Measurements from ENCODE around the gene HOXC12. TPM values are rescaled to one million over a fixed set of nuclear protein-coding genes. Genes with fewer than 3 reads are reported as not detected.
A peak's percentile ranks its signal among the peaks of the same experiment; 100 is the strongest.

Gene HOXC12
- total RNA-seq, 1 experiment from 2014 or later: not detected

GRCh38 chr12:53984901-53985691, 30.4 kb downstream of the HOXC12 start, which contains the start of gene HOXC10:
HOXC10 (plus strand) TSS chr12:53985146; CDS start chr12:53985260, 114 bp downstream.
- no TSS peak for BruUV-seq (replicated peaks)
- CTCF ChIA-PET: interaction anchor here (0.7 to 2.1 kb wide), 11 partner anchors 9 to 242 kb away, joined by 3 to 9 read pairs (median 3); partner anchors contain the start of gene HOXC6

GRCh38 chr12:53985692-53985993, 30.9 kb downstream of the HOXC12 start:
- H3K9me3 Mint-ChIP-seq (ENCODE audit: low read depth, unreplicated experiment): no peaks in the 10 kb centered on the region
- H3K27ac Mint-ChIP-seq (ENCODE audit: unreplicated experiment): peak overlapping the region; percentile 65
- peaks cover 100% of the 10 kb centered on the region for H3K27me3 Mint-ChIP-seq (ENCODE audit: unreplicated experiment)

More at GRCh38 chr12:53984901-53985691, 30.4 kb downstream of the HOXC12 start, which contains the start of gene HOXC10:
- Mint-ChIP-seq H3K4me1 (ENCODE audit: low read depth, unreplicated experiment) (peaks cover 16% of the 10 kb centered on the region), H3K36me3 (ENCODE audit: insufficient read depth, unreplicated experiment) (peaks cover 28% of the 10 kb centered on the region), H3K27ac (ENCODE audit: unreplicated experiment) (peak within 1 kb of the TSS; percentile 65), H3K4me3 (ENCODE audit: low read depth, unreplicated experiment) (peak within 1 kb of the TSS; percentile 59), H3K9me3 (ENCODE audit: low read depth, unreplicated experiment) (no peaks in the 10 kb centered on the region), H3K27me3 (ENCODE audit: unreplicated experiment) (peaks cover 100% of the 10 kb centered on the region)
- peak; percentile 92 for DNase-seq
- intact Hi-C loops (cut with micrococcal nuclease; ENCODE audit: unreplicated experiment): no loop called here
- TF ChIP-seq, protein P1, sequence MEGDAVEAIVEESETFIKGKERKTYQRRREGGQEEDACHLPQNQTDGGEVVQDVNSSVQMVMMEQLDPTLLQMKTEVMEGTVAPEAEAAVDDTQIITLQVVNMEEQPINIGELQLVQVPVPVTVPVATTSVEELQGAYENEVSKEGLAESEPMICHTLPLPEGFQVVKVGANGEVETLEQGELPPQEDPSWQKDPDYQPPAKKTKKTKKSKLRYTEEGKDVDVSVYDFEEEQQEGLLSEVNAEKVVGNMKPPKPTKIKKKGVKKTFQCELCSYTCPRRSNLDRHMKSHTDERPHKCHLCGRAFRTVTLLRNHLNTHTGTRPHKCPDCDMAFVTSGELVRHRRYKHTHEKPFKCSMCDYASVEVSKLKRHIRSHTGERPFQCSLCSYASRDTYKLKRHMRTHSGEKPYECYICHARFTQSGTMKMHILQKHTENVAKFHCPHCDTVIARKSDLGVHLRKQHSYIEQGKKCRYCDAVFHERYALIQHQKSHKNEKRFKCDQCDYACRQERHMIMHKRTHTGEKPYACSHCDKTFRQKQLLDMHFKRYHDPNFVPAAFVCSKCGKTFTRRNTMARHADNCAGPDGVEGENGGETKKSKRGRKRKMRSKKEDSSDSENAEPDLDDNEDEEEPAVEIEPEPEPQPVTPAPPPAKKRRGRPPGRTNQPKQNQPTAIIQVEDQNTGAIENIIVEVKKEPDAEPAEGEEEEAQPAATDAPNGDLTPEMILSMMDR (IDR thresholded peaks at IDR 0.05; ENCODE audit: unreplicated experiment): peak; percentile 72

GRCh38 chr12:53985994-53986685, 31.4 kb downstream of the HOXC12 start:
- Mint-ChIP-seq H3K27ac (ENCODE audit: unreplicated experiment) (no peak overlapping the region), H3K4me3 (ENCODE audit: low read depth, unreplicated experiment) (peak overlapping the region; percentile 59), H3K27me3 (ENCODE audit: unreplicated experiment) (peaks cover 100% of the 10 kb centered on the region), H3K9me3 (ENCODE audit: low read depth, unreplicated experiment) (no peaks in the 10 kb centered on the region), H3K36me3 (ENCODE audit: insufficient read depth, unreplicated experiment) (peaks cover 28% of the 10 kb centered on the region), H3K4me1 (ENCODE audit: low read depth, unreplicated experiment) (peaks cover 22% of the 10 kb centered on the region)
- peak; percentile 51 for DNase-seq
- CTCF ChIA-PET: interaction anchor here (0.6 to 2.1 kb wide), 4 partner anchors 8 to 222 kb away, joined by 3 to 7 read pairs (median 4); no protein-coding TSS in a partner anchor
- intact Hi-C loops (cut with micrococcal nuclease; ENCODE audit: unreplicated experiment): no loop called here
- TF ChIP-seq, protein P1 (IDR thresholded peaks at IDR 0.05; ENCODE audit: unreplicated experiment): no peak
- no TSS peak for BruUV-seq (replicated peaks)

More at GRCh38 chr12:53985692-53985993, 30.9 kb downstream of the HOXC12 start:
- intact Hi-C loops (cut with micrococcal nuclease; ENCODE audit: unreplicated experiment): no loop called here
- CTCF ChIA-PET: interaction anchor here (1.0 to 2.1 kb wide), 4 partner anchors 18 to 222 kb away, joined by 3 to 7 read pairs (median 4); no protein-coding TSS in a partner anchor
- BruUV-seq (replicated peaks): no TSS peak
- no peak for DNase-seq
- Mint-ChIP-seq H3K4me1 (ENCODE audit: low read depth, unreplicated experiment) (peaks cover 22% of the 10 kb centered on the region), H3K4me3 (ENCODE audit: low read depth, unreplicated experiment) (peak overlapping the region; percentile 59), H3K36me3 (ENCODE audit: insufficient read depth, unreplicated experiment) (peaks cover 28% of the 10 kb centered on the region)
- TF ChIP-seq, protein P1 (IDR thresholded peaks at IDR 0.05; ENCODE audit: unreplicated experiment): no peak

DNA sequence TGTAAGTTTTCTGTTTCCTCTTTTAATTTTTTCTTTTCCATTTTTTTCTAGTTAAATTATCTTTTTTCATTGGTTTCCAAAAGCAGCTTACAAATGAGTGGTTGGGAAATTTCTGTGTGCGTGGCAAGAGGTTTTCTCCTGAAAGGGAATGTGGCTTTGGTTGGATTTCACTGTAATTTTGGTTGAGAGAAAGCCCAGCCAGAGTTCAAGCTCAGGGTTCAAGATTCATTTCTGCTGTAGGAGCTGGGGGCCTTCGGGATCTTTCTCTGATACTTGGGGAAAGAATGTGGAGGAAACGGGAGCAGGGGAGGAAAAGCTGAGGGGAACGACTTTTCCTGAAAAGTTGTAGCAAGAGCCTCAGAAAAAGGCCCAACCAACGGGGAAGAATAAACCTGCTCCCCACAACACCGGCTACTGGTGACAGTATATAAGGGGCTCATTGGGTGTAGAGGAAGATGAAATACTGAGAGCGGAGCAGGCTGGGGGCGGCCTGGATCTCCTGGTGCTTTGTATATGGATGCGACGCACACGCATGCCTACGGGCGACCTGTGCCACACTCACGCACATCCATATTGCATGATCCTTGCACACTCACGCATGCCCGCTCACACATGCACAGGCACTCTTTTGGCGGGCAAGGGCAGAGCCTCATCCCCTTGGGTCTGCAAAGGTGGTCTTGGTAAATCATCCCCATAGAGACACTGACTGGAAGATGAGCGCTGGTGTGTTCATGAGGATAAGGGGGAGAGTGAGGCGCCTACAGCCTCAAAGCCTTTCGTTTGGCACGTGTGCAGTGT, 32.2 kb downstream of the HOXC12 start:
- BruUV-seq (replicated peaks): no TSS peak
- intact Hi-C loops (cut with micrococcal nuclease; ENCODE audit: unreplicated experiment): no loop called here

More for the DNA sequence above, 32.2 kb downstream of the HOXC12 start:
- DNase-seq: no peak
- Mint-ChIP-seq H3K27ac (ENCODE audit: unreplicated experiment) (no peak overlapping the region), H3K9me3 (ENCODE audit: low read depth, unreplicated experiment) (no peaks in the 10 kb centered on the region), H3K27me3 (ENCODE audit: unreplicated experiment) (peaks cover 100% of the 10 kb centered on the region), H3K4me1 (ENCODE audit: low read depth, unreplicated experiment) (peaks cover 22% of the 10 kb centered on the region), H3K4me3 (ENCODE audit: low read depth, unreplicated experiment) (peak overlapping the region; percentile 59), H3K36me3 (ENCODE audit: insufficient read depth, unreplicated experiment) (peaks cover 28% of the 10 kb centered on the region)
- TF ChIP-seq, protein P1 (IDR thresholded peaks at IDR 0.05; ENCODE audit: unreplicated experiment): no peak
- CTCF ChIA-PET: interaction anchor here (2.1 kb wide), 1 partner anchor 215 kb away, joined by 7 read pairs; no protein-coding TSS in a partner anchor
